HepG2 (cell line): ENCODE measurements around the gene TAF1B. TPM values are rescaled to one million over a fixed set of nuclear protein-coding genes. Genes with fewer than 3 reads are reported as not detected.
A peak's percentile ranks its signal among the peaks of the same experiment; 100 is the strongest.

Source experiments
- ATAC-seq: fragments of 200-7000 bp; cut with Tn5 transposase; 3 replicates; pipeline ENCODE4 v1.9.1; 2020; ENCODE audit warnings: mild to moderate bottlenecking, moderate library complexity
- BruUV-seq: library from RNA; stranded (reverse); fragments of 400-500 nt; replicated peaks from 2 replicates; lab custom pipeline; 2021; lab: Mats Ljungman, UMichigan
- CTCF ChIA-PET: fragments of 300-600 bp; formaldehyde crosslinking; extraction: SDS; loops from one replicate; lab custom pipeline; 2021; ENCODE audit warnings: low total read pairs, inconsistent platforms, low intra/inter-chr PET ratio; lab: Yijun Ruan, JAX
- POLR2A ChIA-PET: fragments of 350-600 bp; sonication (Branson Sonifier 250); formaldehyde crosslinking; loops from one replicate; lab custom pipeline; 2020; ENCODE audit warnings: antibody characterized with exemption, inconsistent platforms; lab: Yijun Ruan, JAX
- DNase-seq: peaks from one replicate; pipeline ENCODE4 v3.0.0-alpha.2; 2015; ENCODE audit warnings: low spot score
- FAIRE-seq: peaks from 3 replicates; lab custom pipeline; 2011; peaks lifted over from hg19 to GRCh38; lab: Jason Lieb, UNC
- H2AFZ ChIP-seq: one replicate; pipeline ENCODE4 v1.6.1; 2011; ENCODE audit warnings: low read length, inconsistent platforms
- H3K27ac ChIP-seq: fragments of 300-600 bp; 3 replicates; pipeline ENCODE4 v1.8.0; 2011; ENCODE audit warnings: mixed run types, mild to moderate bottlenecking, mixed read lengths, low read length, inconsistent platforms; ENCODE audit not compliant: insufficient read depth; ENCODE audit errors: extremely low read length
- H3K27me3 ChIP-seq, 2 experiments: fragments of 200-600 bp in 1 of 2; 2 replicates in 1 of 2; 3 replicates in 1 of 2; pipeline versions ENCODE4 v1.6.0 to v1.8.0; 2011; ENCODE audit warnings: low read length in 2 of 2, mild to moderate bottlenecking in 2 of 2, moderate library complexity in 2 of 2, inconsistent platforms in 1 of 2; ENCODE audit not compliant: insufficient read depth in 2 of 2, control insufficient read depth in 1 of 2
- H3K36me3 ChIP-seq, 2 experiments: fragments of 200-600 bp in 1 of 2; replicated peaks in 1 of 2; 2 replicates in 1 of 2; 3 replicates in 1 of 2; pipeline versions ENCODE4 v1.5.1 to v1.8.0; 2011; ENCODE audit warnings: low read length in 2 of 2, inconsistent platforms in 1 of 2; ENCODE audit not compliant: insufficient read depth in 2 of 2, control insufficient read depth in 1 of 2
- H3K4me1 ChIP-seq: 2 replicates; pipeline ENCODE4 v1.5.1; 2012; ENCODE audit warnings: low read length, inconsistent platforms; ENCODE audit not compliant: insufficient read depth
- H3K4me2 ChIP-seq: 2 replicates; pipeline ENCODE4 v1.6.0; 2011; ENCODE audit warnings: low read depth, low read length, inconsistent platforms
- H3K4me3 ChIP-seq, 3 experiments: fragments of 200-600 bp in 1 of 3; sonication (generic), shearing (Covaris generic) in 1 of 3; replicated peaks in 1 of 3; 2 replicates each; pipeline ENCODE4 v1.5.1; 2011 to 2016; ENCODE audit warnings: low read length in 3 of 3, inconsistent platforms in 2 of 3, low read depth in 2 of 3, mild to moderate bottlenecking in 2 of 3, control low read depth in 1 of 3, mixed read lengths in 1 of 3; ENCODE audit not compliant: insufficient read depth in 1 of 3
- H3K79me2 ChIP-seq: one replicate; pipeline ENCODE4 v1.6.1; 2011; ENCODE audit warnings: low read length, inconsistent platforms; ENCODE audit not compliant: insufficient read depth
- H3K9ac ChIP-seq: 2 replicates; pipeline ENCODE4 v1.6.0; 2011; ENCODE audit warnings: mild to moderate bottlenecking, low read depth, low read length, inconsistent platforms; ENCODE audit not compliant: insufficient read depth
- H3K9me3 ChIP-seq: 2 replicates; pipeline ENCODE4 v1.5.1; 2012; ENCODE audit warnings: mild to moderate bottlenecking, low read length
- H4K20me1 ChIP-seq: 2 replicates; pipeline ENCODE4 v1.6.0; 2011; ENCODE audit warnings: inconsistent platforms, mild to moderate bottlenecking, low read length, moderate library complexity; ENCODE audit not compliant: insufficient read depth
- ARNT2 ChIP-seq: sonication (generic); formaldehyde crosslinking; IDR thresholded peaks from 2 replicates; pipeline ENCODE4 v1.8.0; 2022; ENCODE audit warnings: mild to moderate bottlenecking, low read depth, missing genetic modification reagents, moderate library complexity
- CHD2 ChIP-seq: IDR thresholded peaks from 2 replicates; pipeline ENCODE4 v1.6.1; 2011; ENCODE audit warnings: low read depth, low read length, improper control_type of control experiment
- HOXA7 ChIP-seq: sonication (generic); formaldehyde crosslinking; IDR thresholded peaks from 2 replicates; pipeline ENCODE4 v1.8.1; 2022; ENCODE audit warnings: mild to moderate bottlenecking, missing genetic modification reagents, moderate library complexity
- SP4 ChIP-seq: sonication (generic); formaldehyde crosslinking; IDR thresholded peaks from 2 replicates; pipeline ENCODE4 v1.8.1; 2023; ENCODE audit warnings: mild to moderate bottlenecking, missing genetic modification reagents
- ZNF703 ChIP-seq: sonication (generic); formaldehyde crosslinking; IDR thresholded peaks from 2 replicates; pipeline ENCODE4 v1.5.1; 2020; ENCODE audit warnings: missing genetic modification reagents, mild to moderate bottlenecking, moderate library complexity, borderline replicate concordance
- WGBS: methylation state at CpG from one replicate; pipeline ENCODE4 v1.1.6; 2017; ENCODE audit warnings: low lambda C conversion rate; 5-methylcytosine and 5-hydroxymethylcytosine counted together
- in situ Hi-C: cut with HindIII; loops from 2 replicates; pipeline ENCODE4 v1.10.0; 2017; ENCODE audit warnings: low pct_unique_long_range_greater_than_20kb; ENCODE audit not compliant: extremely low pct_ligation_motif_present
- intact Hi-C: fragments of 100-400 bp; cut with micrococcal nuclease; formaldehyde crosslinking; loops from one replicate; pipeline ENCODE4 v1.10.0; 2022; ENCODE audit not compliant: unreplicated experiment
- polyA plus RNA-seq, 8 experiments: library from polyadenylated mRNA; depleted of rRNA in 3 of 8; stranded (reverse) in 7 of 8; unstranded in 1 of 8; fragments of >200 nt; fragmentation: Illumina TruSeq in 4 of 8; extraction: Trizol in 4 of 8; gene quantifications; 2 replicates each; pipeline versions ENCODE4 v1.2.1 to v1.2.3, GENCODE V29; 2011 to 2016; ENCODE audit warnings: low read depth in 4 of 8, missing spikeins in 1 of 8, mixed read lengths in 1 of 8; ENCODE audit not compliant: insufficient read depth in 1 of 8
- total RNA-seq, 5 experiments: library from RNA; depleted of rRNA; stranded (reverse); fragments of >200 nt; fragmentation: Illumina TruSeq; extraction: Trizol; gene quantifications; 2 replicates each; pipeline ENCODE4 v1.2.3, GENCODE V29; 2016; ENCODE audit warnings: low read depth in 1 of 5
- TF ChIP-seq, protein P1 (sequence below): sonication (generic); formaldehyde crosslinking; IDR thresholded peaks from 2 replicates; pipeline ENCODE4 v1.9.0; 2021; ENCODE audit warnings: missing genetic modification reagents, borderline replicate concordance

The TAF1B gene
- total and polyA plus RNA-seq, 2 of the 13 experiments (the other 11 are each of a cell fraction or from before 2014, with no cell fraction given) = 13.3 to 27.7 TPM

- TF ChIP-seq, protein P1, sequence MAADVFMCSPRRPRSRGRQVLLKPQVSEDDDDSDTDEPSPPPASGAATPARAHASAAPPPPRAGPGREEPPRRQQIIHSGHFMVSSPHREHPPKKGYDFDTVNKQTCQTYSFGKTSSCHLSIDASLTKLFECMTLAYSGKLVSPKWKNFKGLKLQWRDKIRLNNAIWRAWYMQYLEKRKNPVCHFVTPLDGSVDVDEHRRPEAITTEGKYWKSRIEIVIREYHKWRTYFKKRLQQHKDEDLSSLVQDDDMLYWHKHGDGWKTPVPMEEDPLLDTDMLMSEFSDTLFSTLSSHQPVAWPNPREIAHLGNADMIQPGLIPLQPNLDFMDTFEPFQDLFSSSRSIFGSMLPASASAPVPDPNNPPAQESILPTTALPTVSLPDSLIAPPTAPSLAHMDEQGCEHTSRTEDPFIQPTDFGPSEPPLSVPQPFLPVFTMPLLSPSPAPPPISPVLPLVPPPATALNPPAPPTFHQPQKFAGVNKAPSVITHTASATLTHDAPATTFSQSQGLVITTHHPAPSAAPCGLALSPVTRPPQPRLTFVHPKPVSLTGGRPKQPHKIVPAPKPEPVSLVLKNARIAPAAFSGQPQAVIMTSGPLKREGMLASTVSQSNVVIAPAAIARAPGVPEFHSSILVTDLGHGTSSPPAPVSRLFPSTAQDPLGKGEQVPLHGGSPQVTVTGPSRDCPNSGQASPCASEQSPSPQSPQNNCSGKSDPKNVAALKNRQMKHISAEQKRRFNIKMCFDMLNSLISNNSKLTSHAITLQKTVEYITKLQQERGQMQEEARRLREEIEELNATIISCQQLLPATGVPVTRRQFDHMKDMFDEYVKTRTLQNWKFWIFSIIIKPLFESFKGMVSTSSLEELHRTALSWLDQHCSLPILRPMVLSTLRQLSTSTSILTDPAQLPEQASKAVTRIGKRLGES (CRISPR knock-in tag) = no peak
- no peak for TF ChIP-seq HOXA7 (CRISPR knock-in tag)
- 0 out of 2 replicates have a peak, but pooled peaks have one; percentile 32 for TF ChIP-seq SP4
- no peak for TF ChIP-seq ZNF703 (CRISPR knock-in tag)
Measured at GRCh38 chr2:9945596-9945995, 102.3 kb downstream of the TAF1B start (continued).

- no peaks in the 10 kb centered on the region for H3K9me3 ChIP-seq
- TF ChIP-seq ARNT2 (CRISPR knock-in tag) (no peak), CHD2 (no peak)
- TF ChIP-seq, all 625 proteins: peak for 0
- Histone ChIP-seq H2AFZ (no peak overlapping the region), H3K4me1 (peaks cover 89% of the 10 kb centered on the region), H3K4me2 (no peak overlapping the region), H3K4me3 (no peak overlapping the region), H3K36me3 (no peaks in the 10 kb centered on the region), H3K27me3 (peaks cover 0 to 9% of the 10 kb centered on the region in 2 experiments; a peak in 3 of 5 replicates), H3K27ac (no peak overlapping the region), H4K20me1 (no peaks in the 10 kb centered on the region), H3K9ac (no peak overlapping the region), H3K79me2 (no peaks in the 10 kb centered on the region)
- FAIRE-seq = no peak
- 79% methylated on average over 7 of the region's 7 CpGs for WGBS
- BruUV-seq = no TSS peak
- no peak for ATAC-seq
- ChIA-PET POLR2A (interaction anchor here (1.3 kb wide), 1 partner anchor 97 kb away, joined by 4 read pairs; the partner anchor contains the start of gene KLF11), CTCF (no interaction called here)
- no peak for DNase-seq
- in situ Hi-C loops (no loop called here), intact Hi-C loops (no loop called here)
Measured at GRCh38 chr2:9946076-9946475, 102.8 kb downstream of the TAF1B start.
